ENCODE results near the gene BARHL1. TPM values are rescaled to one million over a fixed set of nuclear protein-coding genes. Genes with fewer than 3 reads are reported as not detected.
A peak's percentile ranks its signal among the peaks of the same experiment; 100 is the strongest.

BARHL1 gene
- total RNA-seq, 1 experiment from 2014 or later = not detected

DNA sequence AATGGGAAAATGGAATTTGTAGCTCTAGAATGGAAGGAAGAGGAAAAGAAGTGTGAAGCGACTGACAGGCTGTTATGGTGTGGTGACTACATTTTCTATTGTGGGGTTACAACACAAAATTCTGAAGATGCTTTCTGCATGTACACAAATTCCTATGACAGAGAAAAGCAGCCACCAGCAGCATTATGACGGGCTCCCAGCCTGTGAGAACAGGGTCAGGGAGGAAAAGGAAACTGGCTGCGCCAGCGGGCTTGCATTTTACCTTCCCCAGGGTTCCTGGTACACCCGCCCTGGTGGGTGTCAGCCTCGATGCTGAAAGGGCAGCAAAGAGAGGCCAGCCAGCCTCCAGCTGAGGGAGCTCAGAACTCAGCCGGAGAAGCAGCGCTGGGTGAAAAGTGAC lies 46.3 kb downstream of the BARHL1 start:
- Mint-ChIP-seq H3K4me3 (no peak overlapping the region), H3K27me3 (ENCODE audit: low read depth) (no peaks in the 10 kb centered on the region), H3K36me3 (ENCODE audit: insufficient read depth in 1 of 3, low read depth in 3 of 3) (peaks cover 18 to 65% (median 38%) of the 10 kb centered on the region in 3 experiments; a peak in 6 of 7 replicates), H3K4me1 (peaks cover 6 to 22% of the 10 kb centered on the region in 2 experiments), H3K27ac (peak overlapping the region in 2 of 3 experiments; percentile 60 to 82; a peak in 2 of 7 replicates), H3K9me3 (no peaks in the 10 kb centered on the region)
- Histone ChIP-seq H2BK12ac (ENCODE audit: insufficient read length, low read depth, low read length) (no peak overlapping the region), H4K20me1 (ENCODE audit: control insufficient read depth, insufficient read depth, insufficient read length) (no peaks in the 10 kb centered on the region), H3T11ph (ENCODE audit: low read length) (no peak overlapping the region), H2BK20ac (ENCODE audit: low read depth, low read length, poor library complexity, severe bottlenecking) (no peak overlapping the region), H3K56ac (ENCODE audit: insufficient read length, low read depth, low read length) (no peak overlapping the region), H2AFZ (ENCODE audit: low read length) (no peak overlapping the region), H3K27ac (ENCODE audit: insufficient read length, low read depth, low read length) (no peak overlapping the region), H2BK120ac (ENCODE audit: low read depth, low read length, poor library complexity, severe bottlenecking) (no peak overlapping the region), H2AK5ac (ENCODE audit: insufficient read length, low read length) (no peak overlapping the region), H3K79me1 (ENCODE audit: insufficient read depth, low read depth, low read length, poor library complexity, severe bottlenecking) (no peaks in the 10 kb centered on the region), H3K4me2 (ENCODE audit: insufficient read depth, insufficient read length, low read length) (no peak overlapping the region), H3K9me3 (ENCODE audit: control insufficient read depth, low read depth, low read length) (no peaks in the 10 kb centered on the region), H3K23ac (ENCODE audit: insufficient read length, low read depth, low read length) (no peak overlapping the region), H2BK15ac (ENCODE audit: low read depth, low read length) (no peak overlapping the region), H3K4me1 (ENCODE audit: insufficient read depth, low read length) (no peaks in the 10 kb centered on the region), H4K8ac (replicated peaks; ENCODE audit: insufficient read length, low read depth, low read length) (no peak overlapping the region), H3K23me2 (ENCODE audit: insufficient read length, low read depth, low read length, poor library complexity, severe bottlenecking) (no peaks in the 10 kb centered on the region), H4K91ac (ENCODE audit: insufficient read length, low read depth, low read length) (no peak overlapping the region), H3K14ac (ENCODE audit: insufficient read depth, low read length) (no peak overlapping the region), H3K27me3 (ENCODE audit: insufficient read depth, low read length) (no peaks in the 10 kb centered on the region), H3K18ac (ENCODE audit: insufficient read length, low read depth, low read length) (no peak overlapping the region), H2BK5ac (ENCODE audit: insufficient read length, low read length) (no peak overlapping the region), H3K9ac (ENCODE audit: extremely low read depth, insufficient read length, low read length) (no peak overlapping the region), H3K4ac (ENCODE audit: low read depth, low read length) (no peak overlapping the region), H3K79me2 (ENCODE audit: insufficient read depth, low read length) (no peaks in the 10 kb centered on the region), H4K5ac (ENCODE audit: insufficient read length, low read depth, low read length) (no peak overlapping the region)
- no peak for TF ChIP-seq CTCF (conservative IDR thresholded peaks at IDR 0.05)
- no CpG with 5 or more reads among the region's 8 CpGs for WGBS (ENCODE audit: extremely low coverage, insufficient read length, low lambda C conversion rate)
- no peak for DNase-seq
